Measurements from ENCODE around the gene PLXNB2.

The PLXNB2 gene

DNA sequence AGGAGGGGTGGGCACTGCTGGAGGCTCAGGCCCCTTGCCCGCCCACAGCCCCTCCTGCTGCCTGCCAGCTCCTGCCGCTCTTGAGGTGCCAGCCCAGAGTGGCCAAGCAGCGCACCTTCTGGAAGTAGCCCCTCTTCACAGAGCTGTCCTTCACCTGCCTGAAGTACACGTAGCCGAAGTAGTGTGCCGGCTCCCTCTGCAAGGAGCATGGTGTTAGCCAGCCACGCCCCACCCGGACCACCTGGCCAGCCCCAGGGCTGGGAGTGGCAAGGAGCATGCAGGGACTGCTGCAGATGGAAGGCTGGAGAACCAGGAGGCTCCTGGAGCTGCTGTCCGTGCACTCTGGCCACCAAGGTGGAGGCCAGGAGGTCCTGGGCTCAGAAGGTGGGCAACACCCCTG lies 9.7 kb upstream of the PLXNB2 start:
- Histone ChIP-seq H3K4me2 (ENCODE audit: low read depth, low read length) (no peak overlapping the region), H3K9me2 (replicated peaks; ENCODE audit: insufficient read depth, low read length) (no peaks in the 10 kb centered on the region), H4K20me1 (ENCODE audit: insufficient read depth, low read length) (no peaks in the 10 kb centered on the region), H3K9ac (ENCODE audit: low read length) (no peak overlapping the region), H3K27me3 (replicated peaks; ENCODE audit: insufficient read depth, low read length) (no peaks in the 10 kb centered on the region), H3K36me3 (replicated peaks; ENCODE audit: insufficient read depth, low read length) (no peaks in the 10 kb centered on the region), H3F3A (ENCODE audit: insufficient read depth, low read length) (peaks cover 11% of the 10 kb centered on the region), H3K4me3 (ENCODE audit: low read length) (no peak overlapping the region), H3K27ac (ENCODE audit: low read length) (no peak overlapping the region), H3K9me3 (replicated peaks; ENCODE audit: insufficient read depth, low read length) (no peaks in the 10 kb centered on the region), H2AFZ (ENCODE audit: low read length) (no peak overlapping the region), H3K79me2 (ENCODE audit: low read length) (peaks cover 11% of the 10 kb centered on the region), H3K4me1 (ENCODE audit: low read length) (peaks cover 18% of the 10 kb centered on the region)
- DNase-seq = no peak
- no peak for TF ChIP-seq EZH2 (optimal IDR thresholded peaks at IDR 0.05; ENCODE audit: low read depth, low read length)
- no peak for TF ChIP-seq EZH2phosphoT487 (IDR thresholded peaks at IDR 0.05; ENCODE audit: low read length)

DNA sequence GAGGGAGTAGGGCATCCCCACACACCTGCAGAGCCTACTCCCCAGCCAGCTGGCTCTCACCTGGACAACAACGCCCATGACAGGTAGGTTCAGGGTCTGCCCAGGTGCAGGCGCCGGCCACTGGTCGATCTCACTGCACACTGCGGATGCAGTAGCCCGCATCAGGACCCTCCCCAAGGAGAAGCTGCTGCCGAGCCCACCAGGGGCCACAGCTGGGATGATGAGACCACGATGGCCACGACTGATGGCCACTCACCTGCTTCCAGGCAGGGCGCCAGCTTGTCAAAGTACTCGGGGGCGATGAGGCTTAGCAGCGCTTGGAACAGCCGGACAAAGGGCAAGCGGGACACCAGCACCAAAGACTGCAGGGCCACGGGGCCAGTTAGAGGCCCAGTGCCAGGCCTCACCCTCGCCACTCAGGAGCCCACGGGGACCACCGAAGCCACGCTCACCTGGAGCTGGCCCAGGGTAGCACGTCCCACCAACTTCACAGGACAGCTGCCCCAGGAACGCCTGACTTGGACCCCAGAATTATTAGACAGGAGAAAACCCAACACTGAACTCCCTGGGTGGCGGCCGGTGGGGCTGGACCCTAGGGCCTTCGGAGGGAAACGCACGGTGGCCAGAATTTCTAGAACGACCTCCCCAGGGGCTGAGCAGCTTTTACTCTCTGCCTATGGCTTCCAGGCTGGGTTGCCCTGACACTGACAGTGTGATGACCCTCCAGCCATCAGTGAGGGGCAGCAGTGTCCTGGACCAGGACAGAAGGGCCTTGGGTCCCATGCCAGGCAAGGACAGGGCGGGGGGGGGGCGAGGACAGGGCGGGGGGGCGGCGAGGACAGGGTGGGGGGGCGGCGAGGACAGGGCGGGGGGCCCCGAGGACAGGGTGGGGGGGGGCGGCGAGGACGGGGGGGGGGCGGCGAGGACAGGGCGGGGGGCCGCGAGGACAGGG lies 8.9 kb upstream of the PLXNB2 start:
- no peaks in the 10 kb centered on the region for H3K9me2 ChIP-seq (replicated peaks; ENCODE audit: insufficient read depth, low read length)
- H3K79me2 ChIP-seq (ENCODE audit: low read length) = peaks cover 11% of the 10 kb centered on the region
- H3K27me3 ChIP-seq (replicated peaks; ENCODE audit: insufficient read depth, low read length) = no peaks in the 10 kb centered on the region
- H3K9me3 ChIP-seq (replicated peaks; ENCODE audit: insufficient read depth, low read length) = no peaks in the 10 kb centered on the region
- H3F3A ChIP-seq (ENCODE audit: insufficient read depth, low read length) = peaks cover 11% of the 10 kb centered on the region
- no peaks in the 10 kb centered on the region for H3K36me3 ChIP-seq (replicated peaks; ENCODE audit: insufficient read depth, low read length)
- no peak overlapping the region for H2AFZ ChIP-seq (ENCODE audit: low read length)
- no peak overlapping the region for H3K27ac ChIP-seq (ENCODE audit: low read length)
- no peak for DNase-seq
- TF ChIP-seq EZH2 (optimal IDR thresholded peaks at IDR 0.05; ENCODE audit: low read depth, low read length) (no peak), EZH2phosphoT487 (IDR thresholded peaks at IDR 0.05; ENCODE audit: low read length) (no peak)
- TF ChIP-seq, protein P1, sequence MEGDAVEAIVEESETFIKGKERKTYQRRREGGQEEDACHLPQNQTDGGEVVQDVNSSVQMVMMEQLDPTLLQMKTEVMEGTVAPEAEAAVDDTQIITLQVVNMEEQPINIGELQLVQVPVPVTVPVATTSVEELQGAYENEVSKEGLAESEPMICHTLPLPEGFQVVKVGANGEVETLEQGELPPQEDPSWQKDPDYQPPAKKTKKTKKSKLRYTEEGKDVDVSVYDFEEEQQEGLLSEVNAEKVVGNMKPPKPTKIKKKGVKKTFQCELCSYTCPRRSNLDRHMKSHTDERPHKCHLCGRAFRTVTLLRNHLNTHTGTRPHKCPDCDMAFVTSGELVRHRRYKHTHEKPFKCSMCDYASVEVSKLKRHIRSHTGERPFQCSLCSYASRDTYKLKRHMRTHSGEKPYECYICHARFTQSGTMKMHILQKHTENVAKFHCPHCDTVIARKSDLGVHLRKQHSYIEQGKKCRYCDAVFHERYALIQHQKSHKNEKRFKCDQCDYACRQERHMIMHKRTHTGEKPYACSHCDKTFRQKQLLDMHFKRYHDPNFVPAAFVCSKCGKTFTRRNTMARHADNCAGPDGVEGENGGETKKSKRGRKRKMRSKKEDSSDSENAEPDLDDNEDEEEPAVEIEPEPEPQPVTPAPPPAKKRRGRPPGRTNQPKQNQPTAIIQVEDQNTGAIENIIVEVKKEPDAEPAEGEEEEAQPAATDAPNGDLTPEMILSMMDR (IDR thresholded peaks at IDR 0.05; ENCODE audit: low read length) = no peak
- H3K9ac ChIP-seq (ENCODE audit: low read length) = no peak overlapping the region
- no peak overlapping the region for H3K4me3 ChIP-seq (ENCODE audit: low read length)
- peaks cover 18% of the 10 kb centered on the region for H3K4me1 ChIP-seq (ENCODE audit: low read length)
- H4K20me1 ChIP-seq (ENCODE audit: insufficient read depth, low read length) = no peaks in the 10 kb centered on the region
- H3K4me2 ChIP-seq (ENCODE audit: low read depth, low read length) = no peak overlapping the region

DNA sequence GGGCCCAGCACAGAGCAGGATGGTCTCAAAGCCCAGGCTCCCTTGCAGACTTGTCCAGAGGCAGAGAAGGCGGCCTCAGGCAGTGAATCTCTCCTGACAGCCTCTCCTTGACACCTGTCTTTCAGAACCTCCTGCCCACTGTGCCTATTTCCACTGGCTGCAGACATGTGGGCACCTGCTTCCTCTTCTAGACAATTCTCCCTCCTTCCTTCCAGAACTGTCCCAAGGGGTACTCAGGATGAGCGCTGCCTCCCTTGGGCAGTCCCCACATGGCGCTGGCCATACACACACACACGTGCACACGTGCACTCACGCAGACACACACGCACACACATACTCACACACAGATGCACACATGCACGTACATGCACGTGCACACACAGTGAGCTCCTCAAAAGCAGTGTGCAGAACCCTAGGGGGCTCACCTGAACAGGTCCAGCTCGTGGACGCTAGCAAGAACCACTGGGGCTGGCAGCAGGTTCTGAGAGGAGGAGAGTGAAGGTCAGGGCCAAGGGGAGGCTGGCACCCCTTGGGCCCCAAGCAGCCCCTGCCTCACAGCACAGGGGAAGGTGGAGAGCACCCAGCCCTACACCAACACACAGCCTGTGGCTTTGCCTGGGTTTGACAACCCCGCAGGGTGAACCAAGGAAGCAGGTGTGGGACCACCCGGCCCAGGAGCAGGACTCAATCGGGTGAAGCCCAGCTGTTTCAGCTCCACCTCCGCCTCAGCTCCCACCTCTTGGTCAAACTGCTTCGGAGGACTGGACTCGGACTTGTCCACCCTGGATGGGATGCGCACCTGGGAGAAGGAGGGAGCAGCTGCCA lies 8.1 kb upstream of the PLXNB2 start:
- Histone ChIP-seq H3K36me3 (replicated peaks; ENCODE audit: insufficient read depth, low read length) (no peaks in the 10 kb centered on the region), H3K4me3 (ENCODE audit: low read length) (peak overlapping the region; percentile 72), H3K4me1 (ENCODE audit: low read length) (peaks cover 15% of the 10 kb centered on the region), H3K27me3 (replicated peaks; ENCODE audit: insufficient read depth, low read length) (no peaks in the 10 kb centered on the region), H3K4me2 (ENCODE audit: low read depth, low read length) (peak overlapping the region; percentile 98), H3K9ac (ENCODE audit: low read length) (peak overlapping the region; percentile 77; the same call in 1 of the 2 replicates), H3K79me2 (ENCODE audit: low read length) (peaks cover 11% of the 10 kb centered on the region), H4K20me1 (ENCODE audit: insufficient read depth, low read length) (no peaks in the 10 kb centered on the region), H3K9me3 (replicated peaks; ENCODE audit: insufficient read depth, low read length) (no peaks in the 10 kb centered on the region), H2AFZ (ENCODE audit: low read length) (0 out of 2 replicates have a peak overlapping the region, but pooled peaks have one; percentile 55), H3K9me2 (replicated peaks; ENCODE audit: insufficient read depth, low read length) (no peaks in the 10 kb centered on the region), H3F3A (ENCODE audit: insufficient read depth, low read length) (peaks cover 11% of the 10 kb centered on the region), H3K27ac (ENCODE audit: low read length) (peak overlapping the region; percentile 87)
- TF ChIP-seq EZH2 (optimal IDR thresholded peaks at IDR 0.05; ENCODE audit: low read depth, low read length) (no peak), EZH2phosphoT487 (IDR thresholded peaks at IDR 0.05; ENCODE audit: low read length) (no peak)
- TF ChIP-seq, protein P1 (IDR thresholded peaks at IDR 0.05; ENCODE audit: low read length) = no peak
- DNase-seq = peak; percentile 40
